ENCODE results near the gene ADH1B. TPM values are rescaled to one million over a fixed set of nuclear protein-coding genes. Genes with fewer than 3 reads are reported as not detected.
"Not testable (repeated sequence)": the region's sequence is repeated elsewhere in the genome, so short reads cannot be mapped to it uniquely, and the experiment has no call there.

Gene ADH1B
- total RNA-seq (2021) = not detected in 2 replicates
- Bru-seq, nascent RNA = not detected
- BruChase-seq, experiment 1, labeled RNA remaining after a 2-hour chase = not detected
- BruChase-seq, experiment 2, labeled RNA remaining after a 6-hour chase = percentile 0 among the genes with signal in this experiment
- long read RNA-seq = 0 reads

DNA sequence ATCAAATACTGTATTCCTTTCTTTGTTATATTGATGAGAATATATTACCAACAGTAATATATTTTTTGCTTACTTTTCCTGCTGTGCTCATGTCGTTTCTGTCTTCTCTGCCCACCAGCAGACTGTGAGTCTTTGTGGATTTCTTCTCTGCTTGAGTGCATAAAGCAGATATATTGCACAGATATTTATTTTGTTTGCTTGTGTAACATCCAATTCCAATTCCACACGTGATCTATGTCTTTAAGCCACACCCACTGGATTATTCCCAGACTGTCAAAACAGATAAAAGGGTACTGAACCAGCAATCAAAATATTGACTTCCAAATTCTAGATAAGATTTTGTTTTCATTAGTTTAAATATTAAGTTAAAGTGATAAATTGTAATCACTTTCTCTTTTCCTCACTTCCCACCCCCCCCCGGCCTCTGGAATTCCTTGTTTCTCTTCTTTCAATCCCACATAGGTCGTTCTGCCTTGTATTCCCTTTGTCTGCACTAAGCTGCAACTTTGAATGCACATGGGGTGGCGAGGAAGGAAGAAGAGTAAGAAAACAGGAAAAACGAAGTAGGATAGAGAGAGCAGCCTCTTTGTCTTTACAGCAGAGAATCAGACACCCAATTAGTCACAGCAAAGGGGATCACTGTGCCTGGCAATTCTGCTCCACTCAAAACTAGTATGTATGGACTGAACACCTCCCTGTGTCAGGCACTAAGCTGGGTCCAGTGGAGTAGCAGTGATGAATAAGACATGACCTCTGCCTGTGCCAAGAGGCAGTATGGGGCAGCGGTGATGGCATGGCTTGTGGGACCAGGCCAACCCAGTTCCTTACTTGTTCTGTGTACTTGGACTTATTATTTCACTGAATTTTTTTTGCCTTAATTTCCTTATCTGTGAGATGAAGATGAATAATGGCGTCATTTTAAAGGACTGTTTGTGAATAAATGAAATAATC is at the start of gene ADH1B:
ADH1B (minus strand) TSS at position 161 of the 951 bp plus-strand sequence; CDS start at position 91, 70 bp downstream.
- TF ChIP-seq, protein P1, sequence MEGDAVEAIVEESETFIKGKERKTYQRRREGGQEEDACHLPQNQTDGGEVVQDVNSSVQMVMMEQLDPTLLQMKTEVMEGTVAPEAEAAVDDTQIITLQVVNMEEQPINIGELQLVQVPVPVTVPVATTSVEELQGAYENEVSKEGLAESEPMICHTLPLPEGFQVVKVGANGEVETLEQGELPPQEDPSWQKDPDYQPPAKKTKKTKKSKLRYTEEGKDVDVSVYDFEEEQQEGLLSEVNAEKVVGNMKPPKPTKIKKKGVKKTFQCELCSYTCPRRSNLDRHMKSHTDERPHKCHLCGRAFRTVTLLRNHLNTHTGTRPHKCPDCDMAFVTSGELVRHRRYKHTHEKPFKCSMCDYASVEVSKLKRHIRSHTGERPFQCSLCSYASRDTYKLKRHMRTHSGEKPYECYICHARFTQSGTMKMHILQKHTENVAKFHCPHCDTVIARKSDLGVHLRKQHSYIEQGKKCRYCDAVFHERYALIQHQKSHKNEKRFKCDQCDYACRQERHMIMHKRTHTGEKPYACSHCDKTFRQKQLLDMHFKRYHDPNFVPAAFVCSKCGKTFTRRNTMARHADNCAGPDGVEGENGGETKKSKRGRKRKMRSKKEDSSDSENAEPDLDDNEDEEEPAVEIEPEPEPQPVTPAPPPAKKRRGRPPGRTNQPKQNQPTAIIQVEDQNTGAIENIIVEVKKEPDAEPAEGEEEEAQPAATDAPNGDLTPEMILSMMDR (conservative IDR thresholded peaks at IDR 0.05) = no peak
- no peak for TF ChIP-seq EZH2 (IDR thresholded peaks at IDR 0.05; ENCODE audit: low read depth)
- Histone ChIP-seq H3K27ac (no peak within 1 kb of the TSS), H3K79me2 (ENCODE audit: low read depth) (no peaks in the 10 kb centered on the region), H3K4me3 (no peak within 1 kb of the TSS), H3K27me3 (ENCODE audit: insufficient read depth, low read depth) (no peaks in the 10 kb centered on the region), H4K20me1 (ENCODE audit: insufficient read depth) (no peaks in the 10 kb centered on the region), H3K4me2 (no peak within 1 kb of the TSS), H3K9me3 (ENCODE audit: insufficient read depth, low read depth) (no peaks in the 10 kb centered on the region), H2AFZ (no peak within 1 kb of the TSS), H3K36me3 (ENCODE audit: low read depth) (no peaks in the 10 kb centered on the region), H3K4me1 (replicated peaks; ENCODE audit: insufficient read depth) (no peaks in the 10 kb centered on the region), H3K9me2 (ENCODE audit: insufficient read depth) (no peaks in the 10 kb centered on the region), H3F3A (ENCODE audit: insufficient read depth, low read depth) (no peaks in the 10 kb centered on the region)
- POLR2A ChIA-PET (ENCODE audit: unreplicated experiment) = no interaction called here
- CTCF ChIA-PET = no interaction called here
- intact Hi-C loops (cut with micrococcal nuclease; ENCODE audit: unreplicated experiment) = no loop called here
- BruUV-seq (replicated peaks) = no TSS peak
- no peak for DNase-seq

DNA sequence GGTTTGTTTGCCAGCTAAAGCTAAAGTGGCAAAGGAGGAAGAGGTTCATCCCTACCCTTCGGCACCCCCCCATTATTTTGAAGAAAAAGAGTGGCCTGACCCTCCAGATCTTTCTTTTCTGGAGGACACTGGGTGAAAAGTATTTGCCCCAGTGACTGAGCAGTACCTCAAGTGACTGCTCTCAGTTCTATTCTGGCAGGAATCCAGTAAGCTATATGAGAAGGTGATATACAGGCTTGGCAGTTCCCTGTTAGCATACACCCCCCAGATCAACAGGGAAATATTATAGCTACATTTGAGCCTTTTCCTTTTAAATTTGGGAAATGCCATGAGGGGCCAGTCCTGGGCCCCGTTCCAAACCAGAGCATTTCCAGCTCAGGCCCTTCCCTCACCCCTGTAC is 46.6 kb upstream of the ADH1B start:
- CTCF ChIA-PET; H3K4me3 ChIP-seq; BruUV-seq (replicated peaks); H3K9me2 ChIP-seq (ENCODE audit: insufficient read depth); H3K9me3 ChIP-seq (ENCODE audit: insufficient read depth, low read depth); DNase-seq; H2AFZ ChIP-seq; intact Hi-C loops (cut with micrococcal nuclease; ENCODE audit: unreplicated experiment); POLR2A ChIA-PET (ENCODE audit: unreplicated experiment); H3K27ac ChIP-seq; H3K4me1 ChIP-seq (replicated peaks; ENCODE audit: insufficient read depth); H3K36me3 ChIP-seq (ENCODE audit: low read depth); H3K4me2 ChIP-seq; H4K20me1 ChIP-seq (ENCODE audit: insufficient read depth); H3K79me2 ChIP-seq (ENCODE audit: low read depth); H3K27me3 ChIP-seq (ENCODE audit: insufficient read depth, low read depth); H3F3A ChIP-seq (ENCODE audit: insufficient read depth, low read depth): not testable (repeated sequence)

DNA sequence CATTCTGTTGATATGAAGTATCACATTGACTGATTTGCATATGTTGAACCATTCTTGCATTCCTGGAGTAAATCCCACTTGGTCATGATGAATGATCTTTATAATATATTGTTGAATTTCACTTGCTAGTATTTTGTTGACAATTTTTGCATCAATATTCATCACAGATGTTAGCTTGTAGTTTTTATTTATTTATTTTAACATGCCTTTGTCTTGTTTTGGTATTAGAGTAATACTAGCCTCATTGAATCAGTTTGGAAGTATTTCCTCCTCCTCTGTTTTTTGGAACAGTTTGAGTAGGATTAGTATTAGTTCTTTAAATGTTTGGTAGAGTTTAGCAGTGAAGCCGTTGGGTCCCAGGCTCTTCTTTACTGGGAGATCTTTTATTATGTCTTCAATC is 45.3 kb upstream of the ADH1B start:
- no TSS peak for BruUV-seq (replicated peaks)
- intact Hi-C loops (cut with micrococcal nuclease; ENCODE audit: unreplicated experiment) = no loop called here
- H3K9me2 ChIP-seq (ENCODE audit: insufficient read depth) = no peaks in the 10 kb centered on the region
- ChIA-PET CTCF (no interaction called here), POLR2A (ENCODE audit: unreplicated experiment) (no interaction called here)
- H3K27ac ChIP-seq = no peak overlapping the region
- H2AFZ ChIP-seq = no peak overlapping the region
- no peaks in the 10 kb centered on the region for H3K36me3 ChIP-seq (ENCODE audit: low read depth)
- TF ChIP-seq EZH2 (IDR thresholded peaks at IDR 0.05; ENCODE audit: low read depth) = no peak
- TF ChIP-seq, protein P1 (conservative IDR thresholded peaks at IDR 0.05) = no peak
- no peak overlapping the region for H3K4me2 ChIP-seq
- no peaks in the 10 kb centered on the region for H4K20me1 ChIP-seq (ENCODE audit: insufficient read depth)
- H3K4me3 ChIP-seq = no peak overlapping the region
- no peaks in the 10 kb centered on the region for H3F3A ChIP-seq (ENCODE audit: insufficient read depth, low read depth)
- no peaks in the 10 kb centered on the region for H3K27me3 ChIP-seq (ENCODE audit: insufficient read depth, low read depth)
- H3K79me2 ChIP-seq (ENCODE audit: low read depth) = no peaks in the 10 kb centered on the region
- no peak for DNase-seq
- H3K4me1 ChIP-seq (replicated peaks; ENCODE audit: insufficient read depth) = no peaks in the 10 kb centered on the region
- H3K9me3 ChIP-seq (ENCODE audit: insufficient read depth, low read depth) = no peaks in the 10 kb centered on the region; the same call in 1 of the 2 replicates

Data from PC-9 (cell line).